Activated naive CD8-positive, alpha-beta T cell treated with anti-CD3 and anti-CD28 coated beads, Interleukin-2, amount 50 U/mL, for 24 hours (primary cell): Measurements from ENCODE around the gene PPP1R13L.

Source experiments
- ATAC-seq: fragments of 150-1000 bp; cut with Tn5 transposase; one replicate; pipeline ENCODE4 v1.10.0; 2021
- DNase-seq: peaks from one replicate; pipeline ENCODE4 v3.0.0; 2021
- H3K27ac Mint-ChIP-seq: one replicate; pipeline ENCODE4 v1.8.0; 2021; ENCODE audit warnings: mild to moderate bottlenecking, mixed read lengths
- H3K27me3 Mint-ChIP-seq: one replicate; pipeline ENCODE4 v1.8.0; 2021; ENCODE audit warnings: mixed read lengths
- H3K36me3 Mint-ChIP-seq: one replicate; pipeline ENCODE4 v1.8.0; 2021; ENCODE audit warnings: low read depth, mixed read lengths
- H3K4me1 Mint-ChIP-seq: one replicate; pipeline ENCODE4 v1.8.0; 2021; ENCODE audit warnings: mixed read lengths
- H3K4me3 Mint-ChIP-seq: one replicate; pipeline ENCODE4 v1.8.0; 2021; ENCODE audit warnings: mild to moderate bottlenecking, moderate library complexity, mixed read lengths
- H3K9me3 Mint-ChIP-seq: one replicate; pipeline ENCODE4 v1.8.0; 2021; ENCODE audit warnings: mixed read lengths

Gene PPP1R13L

GRCh38 chr19:45404557-45405434 is at the start of gene PPP1R13L:
TSS of gene PPP1R13L (minus strand) at chr19:45405069. CDS start at chr19:45398318, 6,751 bp downstream.
- Mint-ChIP-seq H3K27me3 (peaks cover 39% of the 10 kb centered on the region), H3K9me3 (no peaks in the 10 kb centered on the region), H3K4me3 (peak within 1 kb of the TSS; percentile 98), H3K4me1 (peaks cover 48% of the 10 kb centered on the region), H3K27ac (peak within 1 kb of the TSS; percentile 91), H3K36me3 (peaks cover 18% of the 10 kb centered on the region)
- DNase-seq = peak; percentile 60
- ATAC-seq = no peak

GRCh38 chr19:45451850-45452387 is 47.0 kb upstream of the PPP1R13L start:
- H3K27ac Mint-ChIP-seq = peak overlapping the region; percentile 91
- H3K4me1 Mint-ChIP-seq = peaks cover 53% of the 10 kb centered on the region
- peak overlapping the region; percentile 83 for H3K4me3 Mint-ChIP-seq
- DNase-seq (no peak), ATAC-seq (no peak)
- no peaks in the 10 kb centered on the region for H3K9me3 Mint-ChIP-seq
- peaks cover 4% of the 10 kb centered on the region for H3K36me3 Mint-ChIP-seq
- no peaks in the 10 kb centered on the region for H3K27me3 Mint-ChIP-seq

- ATAC-seq = peak; percentile 30
- H3K4me1 Mint-ChIP-seq = peaks cover 52% of the 10 kb centered on the region
- H3K36me3 Mint-ChIP-seq = peaks cover 4% of the 10 kb centered on the region
- no peaks in the 10 kb centered on the region for H3K9me3 Mint-ChIP-seq
- peak; percentile 48 for DNase-seq
- H3K27me3 Mint-ChIP-seq = no peaks in the 10 kb centered on the region
- peak overlapping the region; percentile 91 for H3K27ac Mint-ChIP-seq
- peak overlapping the region; percentile 83 for H3K4me3 Mint-ChIP-seq
Observed at GRCh38 chr19:45451131-45451849, 46.4 kb upstream of the PPP1R13L start.

GRCh38 chr19:45450012-45450333 is 45.1 kb upstream of the PPP1R13L start:
- Mint-ChIP-seq H3K36me3 (peaks cover 8% of the 10 kb centered on the region), H3K4me3 (peak overlapping the region; percentile 91), H3K4me1 (peaks cover 48% of the 10 kb centered on the region), H3K27me3 (no peaks in the 10 kb centered on the region), H3K27ac (peak overlapping the region; percentile 94), H3K9me3 (no peaks in the 10 kb centered on the region)
- DNase-seq (peak; percentile 25), ATAC-seq (peak; percentile 18)

- DNase-seq (no peak), ATAC-seq (no peak)
- peak overlapping the region; percentile 91 for H3K4me3 Mint-ChIP-seq
- H3K4me1 Mint-ChIP-seq = peaks cover 52% of the 10 kb centered on the region
- no peaks in the 10 kb centered on the region for H3K9me3 Mint-ChIP-seq
- peak overlapping the region; percentile 78 for H3K27ac Mint-ChIP-seq
- peaks cover 8% of the 10 kb centered on the region for H3K36me3 Mint-ChIP-seq
- H3K27me3 Mint-ChIP-seq = no peaks in the 10 kb centered on the region
Observed at GRCh38 chr19:45448887-45449299, 44.0 kb upstream of the PPP1R13L start.

GRCh38 chr19:45448425-45448756 is 43.5 kb upstream of the PPP1R13L start:
- Mint-ChIP-seq H3K27me3 (no peaks in the 10 kb centered on the region), H3K4me1 (peaks cover 55% of the 10 kb centered on the region), H3K27ac (no peak overlapping the region), H3K36me3 (peaks cover 8% of the 10 kb centered on the region), H3K4me3 (no peak overlapping the region), H3K9me3 (no peaks in the 10 kb centered on the region)
- DNase-seq (no peak), ATAC-seq (no peak)

GRCh38 chr19:45446944-45447343 is 42.1 kb upstream of the PPP1R13L start:
- Mint-ChIP-seq H3K27me3 (no peaks in the 10 kb centered on the region), H3K4me3 (no peak overlapping the region), H3K36me3 (peaks cover 8% of the 10 kb centered on the region), H3K4me1 (peaks cover 62% of the 10 kb centered on the region), H3K9me3 (no peaks in the 10 kb centered on the region), H3K27ac (no peak overlapping the region)
- ATAC-seq (no peak), DNase-seq (no peak)

GRCh38 chr19:45446295-45446694 is 41.4 kb upstream of the PPP1R13L start:
- H3K4me3 Mint-ChIP-seq = no peak overlapping the region
- peaks cover 56% of the 10 kb centered on the region for H3K4me1 Mint-ChIP-seq
- H3K9me3 Mint-ChIP-seq = no peaks in the 10 kb centered on the region
- H3K27ac Mint-ChIP-seq = peak overlapping the region; percentile 39
- DNase-seq = no peak
- no peak for ATAC-seq
- no peaks in the 10 kb centered on the region for H3K27me3 Mint-ChIP-seq
- H3K36me3 Mint-ChIP-seq = peaks cover 7% of the 10 kb centered on the region

- H3K36me3 Mint-ChIP-seq = peaks cover 3% of the 10 kb centered on the region
- H3K4me1 Mint-ChIP-seq = peaks cover 59% of the 10 kb centered on the region
- H3K27ac Mint-ChIP-seq = no peak overlapping the region
- DNase-seq (no peak), ATAC-seq (no peak)
- H3K27me3 Mint-ChIP-seq = no peaks in the 10 kb centered on the region
- no peaks in the 10 kb centered on the region for H3K9me3 Mint-ChIP-seq
- peak overlapping the region; percentile 84 for H3K4me3 Mint-ChIP-seq
Observed at GRCh38 chr19:45445139-45445538, 40.3 kb upstream of the PPP1R13L start.

- Mint-ChIP-seq H3K36me3 (peaks cover 3% of the 10 kb centered on the region), H3K4me3 (peak overlapping the region; percentile 84), H3K9me3 (no peaks in the 10 kb centered on the region), H3K27me3 (no peaks in the 10 kb centered on the region), H3K27ac (peak overlapping the region; percentile 84), H3K4me1 (peaks cover 53% of the 10 kb centered on the region)
- ATAC-seq (peak; percentile 56), DNase-seq (peak; percentile 86)
Observed at GRCh38 chr19:45444318-45445041, 39.6 kb upstream of the PPP1R13L start.

- ATAC-seq (peak; percentile 53), DNase-seq (peak; percentile 71)
- Mint-ChIP-seq H3K4me3 (peak overlapping the region; percentile 84), H3K27ac (peak overlapping the region; percentile 84), H3K4me1 (peaks cover 48% of the 10 kb centered on the region), H3K36me3 (peaks cover 3% of the 10 kb centered on the region), H3K27me3 (no peaks in the 10 kb centered on the region), H3K9me3 (no peaks in the 10 kb centered on the region)
Observed at GRCh38 chr19:45443462-45444317, 38.8 kb upstream of the PPP1R13L start.

- Mint-ChIP-seq H3K27me3 (no peaks in the 10 kb centered on the region), H3K4me1 (peaks cover 48% of the 10 kb centered on the region), H3K36me3 (peaks cover 3% of the 10 kb centered on the region), H3K9me3 (no peaks in the 10 kb centered on the region), H3K27ac (peak overlapping the region; percentile 43), H3K4me3 (peak overlapping the region; percentile 62)
- DNase-seq = peak; percentile 45
- ATAC-seq = no peak
Observed at GRCh38 chr19:45442778-45443461, 38.1 kb upstream of the PPP1R13L start.

GRCh38 chr19:45442408-45442777 is 37.5 kb upstream of the PPP1R13L start:
- Mint-ChIP-seq H3K36me3 (peaks cover 3% of the 10 kb centered on the region), H3K4me1 (peaks cover 45% of the 10 kb centered on the region), H3K27ac (peak overlapping the region; percentile 43), H3K27me3 (no peaks in the 10 kb centered on the region), H3K9me3 (no peaks in the 10 kb centered on the region), H3K4me3 (no peak overlapping the region)
- ATAC-seq (no peak), DNase-seq (no peak)
